Breast epithelium (tissue), 3 donors: ENCODE data around the gene MARCHF2.

Source experiments
- CTCF ChIP-seq, 3 donors: fragments of 450-650 bp; IDR thresholded peaks; one replicate each; pipeline ENCODE4 v1.5.1; 2016 to 2017; ENCODE audit warnings: antibody characterized with exemption in 3 of 3, mild to moderate bottlenecking in 3 of 3, moderate library complexity in 3 of 3
- POLR2A ChIP-seq: fragments of 450-650 bp; IDR thresholded peaks from one replicate; pipeline ENCODE4 v1.6.1; 2016; ENCODE audit warnings: antibody characterized with exemption, mild to moderate bottlenecking, moderate library complexity

- TF ChIP-seq CTCF (IDR thresholded peaks at IDR 0.05), result no peak
- TF ChIP-seq POLR2A, result no peak
Measured at GRCh38 chr19:8404391-8405151, 8.5 kb upstream of the MARCHF2 start.
